Heart right ventricle (tissue), 16 donors: ENCODE measurements around the gene PPP1R18. TPM values are rescaled to one million over a fixed set of nuclear protein-coding genes. Genes with fewer than 3 reads are reported as not detected.

Experiments
- ATAC-seq, 8 donors: fragments of 200-7000 bp; cut with Tn5 transposase; one replicate each; pipeline ENCODE4 v1.9.1; 2020; ENCODE audit warnings: mild to moderate bottlenecking in 8 of 8, moderate library complexity in 8 of 8, moderate number of reproducible peaks in 1 of 8
- DNase-seq, 2 donors: peaks; one replicate each; pipeline ENCODE4 v3.0.0-alpha.2; 2020
- H3K27ac ChIP-seq, 10 donors: fragments of 200-600 bp; sonication (generic) in 2 of 10; one replicate each; pipeline versions ENCODE4 v1.5.0 to v1.8.0; 2020 to 2022; ENCODE audit warnings: mild to moderate bottlenecking in 3 of 10
- H3K27me3 ChIP-seq, 7 donors: fragments of 200-600 bp; one replicate each; pipeline ENCODE4 v1.8.0; 2021 to 2022; ENCODE audit warnings: mild to moderate bottlenecking in 2 of 7
- H3K36me3 ChIP-seq, 9 donors: fragments of 200-600 bp; sonication (generic) in 1 of 9; one replicate each; pipeline versions ENCODE4 v1.5.0 to v1.8.0; 2020 to 2022; ENCODE audit warnings: mild to moderate bottlenecking in 2 of 9
- H3K4me1 ChIP-seq, 9 donors: fragments of 200-600 bp; sonication (generic) in 1 of 9; one replicate each; pipeline versions ENCODE4 v1.5.0 to v1.8.0; 2020 to 2022; ENCODE audit warnings: mild to moderate bottlenecking in 4 of 9
- H3K4me3 ChIP-seq, 10 donors: fragments of 200-600 bp; sonication (generic) in 2 of 10; one replicate each; pipeline versions ENCODE4 v1.5.0 to v1.8.0; 2020 to 2022; ENCODE audit warnings: mild to moderate bottlenecking in 7 of 10, moderate library complexity in 2 of 10
- H3K9me3 ChIP-seq, 11 donors: fragments of 200-600 bp in 10 of 11; sonication (generic) in 2 of 11; one replicate each; pipeline versions ENCODE4 v1.5.0 to v1.8.0; 2013 to 2022; ENCODE audit warnings: mild to moderate bottlenecking in 2 of 11, control low read depth in 1 of 11, moderate library complexity in 1 of 11
- WGBS, 2 donors: extraction: QIAGEN DNeasy Blood & Tissue Kit; methylation state at CpG; one replicate each; pipeline ENCODE4 v1.1.7; 2013; ENCODE audit warnings: inconsistent platforms in 1 of 2; 5-methylcytosine and 5-hydroxymethylcytosine counted together
- intact Hi-C, 10 donors: fragments of 100-400 bp; cut with DNase I; formaldehyde crosslinking; loops; one replicate each; pipeline versions ENCODE4 v1.11.1 to v1.14.2; 2022
- polyA plus RNA-seq, 2 donors: library from polyadenylated mRNA; stranded (reverse); fragments of 200-250 nt; gene quantifications; one replicate each; pipeline ENCODE4 v1.2.3, GENCODE V29; 2013
- total RNA-seq, 10 donors: library from RNA; stranded (reverse); fragmentation: NEBNext Ultra II Directional in 3 of 10; extraction: Animal tissue kit (Norgen Biotek cat#: 25700) in 3 of 10; gene quantifications; one replicate each; pipeline versions ENCODE4 v1.2.1 to v1.2.4, GENCODE V29; 2021 to 2023
- TF ChIP-seq, protein P1 (sequence below), 9 donors: fragments of 200-600 bp; sonication (generic) in 2 of 9; IDR thresholded peaks; one replicate each; pipeline versions ENCODE4 v1.5.0 to v1.8.0; 2021 to 2022; ENCODE audit warnings: antibody characterized with exemption in 9 of 9, mild to moderate bottlenecking in 5 of 9, moderate library complexity in 1 of 9
- donor health status: Arrhythmogenic right ventricular cardiomyopathy.
- donor health status: ischemic (EF 13 %, LVEDD 7.1; RV severe dilation, severe dysfunction).
- donor health status: healthy with polysubstance abuse.
- donor health status: DM: no; HTN: yes; CAD: no.
- donor health status: DM: no; HTN: no; CAD: no.
- donor health status: ischemic (EF 25% LVEDD 6.9; RV normal size, moderate dysfunction).
- donor health status: ischemic (EF 25% LVEDD 5.7; RV mildly dilated, moderate dysfunction).
- donor health status: healthy.
- donor health status: DM: yes; HTN: yes; CAD: no.
- donor health status: Ischemic cardiomyopathy.
- donor health status: ischemic (EF 35%, LVEDD 5.7; RV mildly dilated, moderate dysfunction).
- donor health status: nonischemic (EF 11% LVEDD 7.7; RV severe dilation, severe dysfunction).
- donor health status: DM: yes; HTN: yes; CAD: no.
- donor health status: PGD.
- donor health status: ischemic (EF 29% LVEDD 5.4; RV normal size, mild dysfunction).
- donor health status: nonischemic (EF 23%, LVEDD 6.1; RV moderate dilation, normal function).

Gene PPP1R18
- total and polyA plus RNA-seq, 12 donors, result 8.2 to 47.7 (median 17.2) TPM

DNA sequence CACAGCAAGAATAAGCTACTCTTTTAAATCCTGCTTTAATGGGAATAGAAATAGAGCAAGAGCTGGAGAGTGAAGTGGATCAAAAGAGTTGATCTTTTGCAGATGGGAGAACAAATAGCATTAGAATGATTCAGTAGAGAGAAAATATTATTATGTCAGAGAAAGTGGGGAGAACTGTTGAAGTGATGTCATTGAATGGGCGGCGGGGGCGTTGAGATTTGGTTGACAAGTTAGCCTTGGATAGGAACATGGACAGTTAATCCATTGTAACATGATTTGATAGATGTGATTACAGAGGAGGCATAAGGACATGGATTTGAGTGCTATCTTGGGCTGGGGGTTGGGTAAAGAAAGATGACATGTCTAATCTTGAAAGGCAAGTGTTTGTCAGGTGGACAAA lies 50.6 kb downstream of the PPP1R18 start:
- ATAC-seq, result no peak
- TF ChIP-seq, protein P1, sequence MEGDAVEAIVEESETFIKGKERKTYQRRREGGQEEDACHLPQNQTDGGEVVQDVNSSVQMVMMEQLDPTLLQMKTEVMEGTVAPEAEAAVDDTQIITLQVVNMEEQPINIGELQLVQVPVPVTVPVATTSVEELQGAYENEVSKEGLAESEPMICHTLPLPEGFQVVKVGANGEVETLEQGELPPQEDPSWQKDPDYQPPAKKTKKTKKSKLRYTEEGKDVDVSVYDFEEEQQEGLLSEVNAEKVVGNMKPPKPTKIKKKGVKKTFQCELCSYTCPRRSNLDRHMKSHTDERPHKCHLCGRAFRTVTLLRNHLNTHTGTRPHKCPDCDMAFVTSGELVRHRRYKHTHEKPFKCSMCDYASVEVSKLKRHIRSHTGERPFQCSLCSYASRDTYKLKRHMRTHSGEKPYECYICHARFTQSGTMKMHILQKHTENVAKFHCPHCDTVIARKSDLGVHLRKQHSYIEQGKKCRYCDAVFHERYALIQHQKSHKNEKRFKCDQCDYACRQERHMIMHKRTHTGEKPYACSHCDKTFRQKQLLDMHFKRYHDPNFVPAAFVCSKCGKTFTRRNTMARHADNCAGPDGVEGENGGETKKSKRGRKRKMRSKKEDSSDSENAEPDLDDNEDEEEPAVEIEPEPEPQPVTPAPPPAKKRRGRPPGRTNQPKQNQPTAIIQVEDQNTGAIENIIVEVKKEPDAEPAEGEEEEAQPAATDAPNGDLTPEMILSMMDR (IDR thresholded peaks at IDR 0.05), result no peak
- peaks cover 0 to 89% (median 13%) of the 10 kb centered on the region in 9 donors for H3K36me3 ChIP-seq

DNA sequence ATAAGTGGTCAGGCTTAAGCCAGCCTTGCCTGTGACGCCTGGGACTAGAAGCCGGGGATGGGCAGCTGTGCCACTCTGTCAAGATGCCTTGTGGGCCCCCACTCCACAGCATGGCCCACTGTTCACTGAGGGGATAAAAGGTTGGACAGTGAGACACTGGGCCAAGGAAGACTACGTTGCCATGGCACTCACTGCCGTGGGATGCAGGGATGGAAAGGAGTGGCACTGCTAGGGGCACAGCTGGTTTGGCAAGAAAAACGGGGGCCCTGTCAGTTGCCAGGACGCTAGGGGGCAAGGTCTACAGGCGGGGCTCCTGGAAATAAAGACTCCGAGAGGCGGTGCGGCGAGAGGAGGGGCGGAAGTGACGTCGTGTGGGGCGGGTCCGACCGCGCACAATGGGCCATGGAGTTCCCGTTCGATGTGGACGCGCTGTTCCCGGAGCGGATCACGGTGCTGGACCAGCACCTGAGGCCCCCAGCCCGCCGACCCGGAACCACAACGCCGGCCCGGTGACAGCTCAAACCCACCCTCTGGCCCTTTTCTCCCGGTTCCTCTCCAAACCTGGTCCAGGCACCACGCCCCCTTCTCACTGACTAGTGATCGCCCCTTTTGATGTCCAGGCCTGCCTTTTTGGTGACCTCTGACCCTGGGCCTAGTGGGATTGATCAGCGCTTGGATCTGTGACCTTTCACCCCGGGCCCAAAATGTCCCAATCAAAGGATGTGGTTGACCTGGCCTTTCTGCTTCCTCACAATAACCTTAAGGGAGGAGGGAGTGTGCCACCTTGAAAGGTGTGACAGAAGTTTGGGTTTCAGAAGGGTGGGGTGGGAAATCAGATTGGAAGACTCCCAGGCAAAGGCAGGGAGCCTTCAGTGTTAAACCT lies 59.7 kb downstream of the PPP1R18 start, which contains the start of gene ATAT1:
ATAT1 (plus strand) TSS at position 391 of the 883 bp plus-strand sequence.
- TF ChIP-seq, protein P1 (IDR thresholded peaks at IDR 0.05), result peak in 7 of 9 donors; percentile 16 to 63 (median 48)
- Histone ChIP-seq H3K4me3 (peak within 1 kb of the TSS; percentile 38 to 86 (median 60)), H3K9me3 (no peaks in the 10 kb centered on the region), H3K27ac (peak within 1 kb of the TSS; percentile 74 to 94 (median 84)), H3K27me3 (no peaks in the 10 kb centered on the region), H3K36me3 (peaks cover 0 to 86% (median 38%) of the 10 kb centered on the region in 9 donors), H3K4me1 (peaks cover 3 to 20% (median 10%) of the 10 kb centered on the region in 9 donors)
- ATAC-seq, result peak; percentile 94 to 99 (median 97)
- 2 to 3% methylated on average over 36 of the region's 36 CpGs for WGBS, 2 donors
- peak; percentile 89 to 91 for DNase-seq
- intact Hi-C loops, result loop anchor here in 3 of 10 donors (5.0 kb wide), 2 partner anchors 46 to 96 kb away; partner anchors contain the start of genes DHX16 (in 2 of the 3) and TUBB (in 1 of the 3)

More for the DNA sequence above, 50.6 kb downstream of the PPP1R18 start:
- no peaks in the 10 kb centered on the region for H3K4me1 ChIP-seq
- no peak for DNase-seq
- no peaks in the 10 kb centered on the region for H3K9me3 ChIP-seq
- no peaks in the 10 kb centered on the region for H3K27me3 ChIP-seq
- no peak overlapping the region for H3K4me3 ChIP-seq
- H3K27ac ChIP-seq, result no peak overlapping the region
- intact Hi-C loops, result no loop called here
- 94 to 97% methylated on average over 3 of the region's 3 CpGs for WGBS, 2 donors

Other genes with a start within 250 kb of the PPP1R18 start
- 100 to 1,000 TPM; 121 to 482 (median 155) TPM for gene HLA-E, start 197.1 kb downstream of the PPP1R18 start, total RNA-seq
- 100 to 1,000 TPM; 232 to 263 TPM for gene HLA-E, start 197.1 kb downstream of the PPP1R18 start, polyA plus RNA-seq
- 10 to 100 TPM; 17.3 to 34.1 (median 19.8) TPM for gene GNL1, start 130.2 kb downstream of the PPP1R18 start, total RNA-seq
- 10 to 100 TPM; 20.3 to 29.9 TPM for gene GNL1, start 130.2 kb downstream of the PPP1R18 start, polyA plus RNA-seq
- 1 to 10 TPM; 1.7 to 4.2 (median 2.6) TPM for gene PRR3, start 129.3 kb downstream of the PPP1R18 start, total RNA-seq
- gene PRR3, start 129.3 kb downstream of the PPP1R18 start, polyA plus RNA-seq, result 1 to 10 TPM; 4.1 to 8.2 TPM
- 10 to 100 TPM; 37.1 to 49.1 (median 42.1) TPM for gene ABCF1, start 115.2 kb downstream of the PPP1R18 start, total RNA-seq
- gene ABCF1, start 115.2 kb downstream of the PPP1R18 start, polyA plus RNA-seq, result 10 to 100 TPM; 32.6 to 36.6 TPM
- gene PPP1R10, start 69.4 kb downstream of the PPP1R18 start, total RNA-seq, result 10 to 100 TPM; 24.9 to 51.1 (median 33.1) TPM
- 10 to 100 TPM in 1 of 2 donors, 1 to 10 TPM in 1; 7.8 to 17.0 TPM for gene PPP1R10, start 69.4 kb downstream of the PPP1R18 start, polyA plus RNA-seq
- 100 to 1,000 TPM; 106 to 144 (median 127) TPM for gene MRPS18B, start 68.8 kb downstream of the PPP1R18 start, total RNA-seq
- gene MRPS18B, start 68.8 kb downstream of the PPP1R18 start, polyA plus RNA-seq, result 100 to 1,000 TPM in 1 of 2 donors, 10 to 100 TPM in 1; 48.4 to 169 TPM
- 1 to 10 TPM; 1.8 to 4.6 (median 2.8) TPM for gene ATAT1, start 59.8 kb downstream of the PPP1R18 start, total RNA-seq
- 1 to 10 TPM; 3.2 to 4.5 TPM for gene ATAT1, start 59.8 kb downstream of the PPP1R18 start, polyA plus RNA-seq
- 10 to 100 TPM; 39.8 to 77.4 (median 53.3) TPM for gene C6orf136, start 39.5 kb downstream of the PPP1R18 start, total RNA-seq
- gene C6orf136, start 39.5 kb downstream of the PPP1R18 start, polyA plus RNA-seq, result 100 to 1,000 TPM in 1 of 2 donors, 10 to 100 TPM in 1; 42.4 to 134 TPM
- gene DHX16, start 13.6 kb downstream of the PPP1R18 start, total RNA-seq, result 10 to 100 TPM; 15.9 to 22.9 (median 20.9) TPM
- gene DHX16, start 13.6 kb downstream of the PPP1R18 start, polyA plus RNA-seq, result 10 to 100 TPM; 27.1 to 28.6 TPM
- gene NRM, start 4.3 kb upstream of the PPP1R18 start, total RNA-seq, result 1 to 10 TPM; 1.6 to 7.1 (median 3.1) TPM
- 10 to 100 TPM; 10.4 to 11.6 TPM for gene NRM, start 4.3 kb upstream of the PPP1R18 start, polyA plus RNA-seq
- gene MDC1, start 30.6 kb upstream of the PPP1R18 start, total RNA-seq, result 10 to 100 TPM; 15.3 to 21.7 (median 19.5) TPM
- 10 to 100 TPM; 11.2 to 18.1 TPM for gene MDC1, start 30.6 kb upstream of the PPP1R18 start, polyA plus RNA-seq
- 100 to 1,000 TPM; 144 to 437 (median 189) TPM for gene TUBB, start 33.7 kb upstream of the PPP1R18 start, total RNA-seq
- 100 to 1,000 TPM; 156 to 440 TPM for gene TUBB, start 33.7 kb upstream of the PPP1R18 start, polyA plus RNA-seq
- gene FLOT1, start 56.0 kb upstream of the PPP1R18 start, total RNA-seq, result 100 to 1,000 TPM; 158 to 280 (median 184) TPM
- gene FLOT1, start 56.0 kb upstream of the PPP1R18 start, polyA plus RNA-seq, result 100 to 1,000 TPM; 233 to 317 TPM
- 100 to 1,000 TPM in 6 of 10 donors, 10 to 100 TPM in 4; 15.6 to 309 (median 115) TPM for gene IER3, start 57.9 kb upstream of the PPP1R18 start, total RNA-seq
- 10 to 100 TPM; 25.3 to 93.9 TPM for gene IER3, start 57.9 kb upstream of the PPP1R18 start, polyA plus RNA-seq
- gene DDR1, start 197.9 kb upstream of the PPP1R18 start, total RNA-seq, result 10 to 100 TPM; 15.5 to 49.2 (median 26.9) TPM
- 10 to 100 TPM in 1 of 2 donors, 1 to 10 TPM in 1; 7.3 to 12.1 TPM for gene DDR1, start 197.9 kb upstream of the PPP1R18 start, polyA plus RNA-seq
- 10 to 100 TPM in 8 of 10 donors, 1 to 10 TPM in 2; 8.3 to 25.1 (median 12.5) TPM for gene GTF2H4, start 221.6 kb upstream of the PPP1R18 start, total RNA-seq
- gene GTF2H4, start 221.6 kb upstream of the PPP1R18 start, polyA plus RNA-seq, result 10 to 100 TPM; 15.9 to 27.0 TPM
- gene VARS2, start 227.6 kb upstream of the PPP1R18 start, total RNA-seq, result 10 to 100 TPM; 13.4 to 28.4 (median 22.5) TPM
- gene VARS2, start 227.6 kb upstream of the PPP1R18 start, polyA plus RNA-seq, result 10 to 100 TPM in 1 of 2 donors, 1 to 10 TPM in 1; 9.3 to 26.0 TPM
- gene SFTA2, start 245.5 kb upstream of the PPP1R18 start, total RNA-seq, result not detected
- gene SFTA2, start 245.5 kb upstream of the PPP1R18 start, polyA plus RNA-seq, result not detected